GM18907 (cell line): ENCODE results near the gene PLXNA4.

Experiments
- ATAC-seq: cut with Tn5 transposase; IDR thresholded peaks from one replicate; pipeline ENCODE4 v1.9.1; 2021; ENCODE audit warnings: mild to moderate bottlenecking, moderate library complexity; ENCODE audit not compliant: unreplicated experiment

PLXNA4 gene

DNA sequence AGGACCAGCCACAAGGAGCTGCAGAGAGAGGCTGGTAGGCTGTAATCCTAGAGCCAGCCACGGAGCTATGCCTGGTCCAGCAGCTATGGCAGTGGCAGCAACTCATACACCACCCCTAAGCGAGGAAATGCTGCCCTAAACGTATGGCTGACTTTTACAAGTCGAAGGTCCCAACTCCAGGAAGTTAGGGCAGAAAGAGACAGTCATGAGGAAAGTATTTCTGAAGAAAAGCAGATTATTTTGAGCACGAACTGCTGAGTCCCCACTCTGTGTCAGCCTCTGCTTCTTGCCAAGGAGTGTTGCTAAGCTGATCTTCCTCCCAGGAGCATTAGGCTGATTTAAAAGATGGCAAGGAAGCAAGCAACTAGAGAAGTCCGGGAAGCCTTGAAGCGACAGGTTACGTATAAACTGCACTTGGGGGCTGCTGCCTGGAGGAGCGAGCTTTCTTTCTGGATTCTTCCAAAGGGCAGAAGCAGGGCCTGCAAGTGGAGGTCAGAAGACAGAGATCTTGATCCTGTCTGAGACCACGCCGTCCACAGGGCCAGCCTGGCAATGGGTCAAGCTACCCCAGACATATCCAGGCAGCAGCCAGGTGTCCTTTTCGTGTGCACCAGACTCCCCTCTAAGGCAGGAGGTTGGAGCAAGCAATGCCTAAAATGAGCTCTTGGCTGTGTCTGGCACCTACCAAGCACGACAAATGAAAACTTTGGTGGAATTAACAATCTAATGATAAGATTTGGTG lies 39.4 kb downstream of the PLXNA4 start:
- no peak for ATAC-seq

DNA sequence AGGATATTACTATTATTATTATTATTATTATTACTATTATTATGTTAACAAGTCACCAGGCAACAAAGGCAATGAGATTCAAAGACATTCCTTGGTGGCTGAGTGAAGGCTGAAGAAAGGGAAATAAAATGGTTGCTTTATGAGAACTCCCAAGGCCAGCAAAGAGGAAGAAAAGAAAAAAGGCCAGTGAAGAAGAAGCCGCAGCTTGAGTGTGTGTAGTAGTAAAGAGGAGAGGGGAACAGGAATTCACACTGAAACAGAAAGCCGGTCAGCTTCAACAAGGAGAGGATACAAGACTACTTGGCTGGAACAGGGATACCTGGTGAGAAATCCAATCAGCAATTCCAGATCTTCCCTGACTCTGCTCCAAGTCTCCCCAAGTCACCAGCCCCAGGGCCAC lies 42.4 kb downstream of the PLXNA4 start:
- no peak for ATAC-seq

DNA sequence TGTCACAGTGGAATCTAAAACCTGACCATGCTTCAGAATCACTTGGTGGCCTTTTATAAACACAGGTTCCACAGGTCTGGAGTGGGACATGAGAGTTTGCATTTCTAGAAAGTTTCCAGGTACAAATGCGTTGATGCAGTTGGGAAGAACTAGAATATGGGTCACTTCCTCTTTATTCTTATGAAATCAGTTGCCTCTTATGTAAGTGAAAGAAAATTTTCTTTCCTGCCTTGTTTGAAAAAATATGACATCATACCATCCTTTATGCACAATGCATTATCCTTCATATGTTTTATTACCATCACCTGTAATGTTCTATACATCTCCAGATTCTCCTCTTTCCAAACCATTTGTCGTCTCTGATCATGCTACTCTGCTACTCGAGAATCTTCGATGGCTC lies 44.0 kb downstream of the PLXNA4 start:
- ATAC-seq: no peak

DNA sequence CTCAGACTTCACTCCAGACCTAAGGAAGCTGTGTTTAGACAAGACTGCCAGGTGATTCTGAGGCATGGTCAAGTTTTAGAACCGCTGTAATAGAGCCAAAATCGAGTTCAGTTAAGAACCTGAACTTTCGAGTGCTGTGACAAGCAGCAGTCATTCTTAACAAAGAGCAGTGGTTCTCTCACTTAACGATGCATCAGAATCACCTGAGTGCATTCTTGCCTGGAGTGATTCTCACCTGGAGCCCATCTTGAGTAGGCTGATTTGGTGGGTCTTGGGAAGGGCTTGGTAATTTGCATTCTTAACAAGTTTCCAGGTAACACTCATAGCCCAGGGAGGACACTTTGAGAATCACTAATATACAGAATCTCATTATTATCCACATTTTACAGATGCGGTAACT lies 44.7 kb downstream of the PLXNA4 start:
- no peak for ATAC-seq

DNA sequence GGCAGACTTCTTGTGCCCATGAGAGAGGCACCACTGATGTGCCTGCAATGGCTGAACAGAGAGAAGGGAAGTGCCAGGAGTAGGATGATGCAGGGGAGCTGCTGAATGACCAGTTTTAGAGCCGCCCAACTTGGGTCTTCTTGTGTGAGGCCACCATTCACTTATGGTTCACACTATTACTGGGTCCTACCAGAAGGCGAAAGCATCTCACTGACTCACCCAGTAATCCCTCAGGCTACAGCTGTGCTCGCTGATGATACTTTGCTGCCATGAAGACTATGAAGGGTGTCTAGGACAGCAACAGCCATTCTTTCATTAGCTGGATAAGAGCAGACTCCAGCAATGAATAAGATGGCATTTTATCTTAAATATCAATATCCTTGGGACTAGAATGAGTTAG lies 47.6 kb downstream of the PLXNA4 start:
- ATAC-seq: no peak

DNA sequence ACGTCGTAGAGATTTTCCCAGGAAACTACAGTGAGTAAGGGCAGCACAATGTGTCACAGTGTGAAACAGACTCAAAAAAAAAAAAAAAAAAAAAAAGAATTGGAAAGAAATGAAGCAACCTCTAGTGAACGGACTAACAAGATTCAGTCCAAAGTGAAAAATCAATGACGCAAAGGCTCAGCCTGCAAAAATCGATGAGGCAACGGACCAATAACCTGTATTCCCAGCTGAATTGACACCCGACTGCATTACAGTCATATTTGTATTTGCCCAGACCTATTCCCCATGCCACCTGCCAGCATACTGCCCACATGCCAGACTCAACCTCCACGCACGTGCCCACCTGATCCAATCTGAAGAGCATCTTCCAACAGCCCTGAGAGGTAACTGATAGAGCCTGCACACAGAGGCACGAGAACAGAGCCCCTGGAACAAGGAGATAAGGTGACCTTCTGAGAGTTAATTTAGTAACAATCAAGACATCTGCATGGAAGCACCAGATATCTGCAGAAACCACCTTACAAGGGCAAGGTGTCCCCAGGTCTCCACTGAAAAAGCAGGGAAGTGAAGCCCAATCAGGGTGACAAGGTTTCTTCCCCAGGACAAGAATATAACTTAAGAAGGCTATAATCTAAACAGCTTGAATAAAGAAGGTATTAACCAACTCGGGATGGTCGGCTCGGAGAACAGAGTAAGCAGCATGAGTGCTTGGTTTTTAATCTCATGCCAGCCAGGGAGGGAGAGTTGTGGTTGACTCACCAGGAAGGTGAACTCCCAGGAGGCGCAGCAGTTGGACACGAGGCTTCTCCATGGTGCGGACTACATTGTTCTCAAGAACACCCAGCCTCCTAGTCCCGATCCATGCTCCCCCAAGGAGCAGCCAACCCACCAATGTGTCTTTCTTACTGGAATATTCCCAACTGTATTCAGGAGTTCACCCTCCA lies 48.5 kb downstream of the PLXNA4 start:
- ATAC-seq: no peak

DNA sequence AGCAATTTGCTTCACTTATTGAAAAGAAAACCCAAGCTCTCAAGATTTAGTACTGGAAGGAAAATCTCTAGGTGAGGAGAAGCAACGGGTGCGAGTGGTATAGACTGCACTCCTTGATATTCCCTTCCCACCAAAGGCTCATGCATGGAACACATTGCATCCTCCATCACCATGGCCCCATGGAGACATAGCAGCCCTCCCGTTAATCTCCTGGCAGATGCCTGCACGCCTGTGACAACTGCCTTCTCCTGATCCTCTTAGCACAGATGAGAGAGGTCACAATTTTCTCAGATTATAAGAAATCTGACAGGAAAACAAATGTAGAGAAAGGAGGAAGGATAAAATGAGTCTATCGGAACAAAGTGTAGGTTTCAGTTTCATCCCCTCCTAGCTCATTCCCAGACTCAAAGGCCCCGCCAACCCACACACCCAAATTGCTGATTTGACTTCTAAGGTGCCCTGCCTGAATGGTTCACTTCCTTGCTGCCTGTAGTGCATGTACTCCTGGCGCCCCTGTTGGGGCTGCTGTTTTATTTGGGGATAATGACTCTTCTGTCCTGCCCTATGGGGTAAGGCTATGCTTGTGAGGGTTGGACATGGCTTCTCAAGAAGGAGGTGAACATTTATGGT lies 50.0 kb downstream of the PLXNA4 start:
- no peak for ATAC-seq

DNA sequence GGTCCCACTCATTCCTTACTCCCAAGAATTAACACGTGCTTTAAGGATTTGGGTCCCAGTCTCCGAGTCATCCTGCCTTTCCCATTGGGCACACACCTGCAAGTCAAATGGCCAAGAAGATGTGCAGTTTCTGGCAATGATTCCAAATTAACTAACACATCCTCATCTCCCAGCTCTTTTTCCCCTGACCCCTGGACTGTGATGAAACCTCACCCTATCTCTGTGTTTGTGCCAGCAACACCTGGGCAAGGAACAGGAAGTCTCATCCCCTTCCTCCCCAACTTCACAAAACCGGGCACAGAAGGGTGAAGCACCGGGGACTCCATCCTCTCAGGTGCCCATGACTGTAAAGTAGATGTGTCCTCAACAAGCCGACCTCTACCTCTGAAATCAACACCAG lies 54.8 kb downstream of the PLXNA4 start:
- no peak for ATAC-seq

DNA sequence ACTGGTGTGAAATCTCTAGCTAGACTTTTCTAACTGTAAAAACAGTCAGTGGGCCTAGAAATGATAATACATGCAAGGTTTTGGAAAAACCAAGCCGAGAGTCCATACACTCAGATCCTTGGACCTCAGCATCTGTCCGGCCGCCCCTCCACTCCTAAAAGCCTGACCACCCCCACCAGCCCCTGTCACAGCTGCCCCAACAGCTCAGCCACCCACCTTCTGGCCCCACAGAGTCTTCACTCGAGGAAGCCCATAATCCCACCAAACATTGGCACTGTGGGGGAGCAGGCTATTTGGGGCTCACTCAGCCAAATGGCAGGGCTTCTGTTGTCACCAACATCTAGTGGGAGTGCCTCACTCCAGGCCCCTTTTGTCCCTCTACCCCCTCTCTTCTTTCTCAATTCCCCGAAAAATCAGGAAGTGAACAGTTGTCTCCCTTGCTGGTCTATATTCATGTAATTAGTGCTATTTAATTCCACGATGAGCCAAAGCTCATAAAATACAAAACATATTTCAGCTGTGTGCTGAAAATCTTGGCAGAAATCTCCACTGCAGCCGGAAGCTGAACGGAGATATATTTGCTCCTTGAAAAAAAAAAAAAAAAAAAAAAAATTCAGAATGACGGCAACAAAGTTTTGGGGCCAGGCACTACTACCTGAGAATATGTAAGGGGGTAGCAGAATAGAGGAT lies 55.5 kb downstream of the PLXNA4 start:
- no peak for ATAC-seq

DNA sequence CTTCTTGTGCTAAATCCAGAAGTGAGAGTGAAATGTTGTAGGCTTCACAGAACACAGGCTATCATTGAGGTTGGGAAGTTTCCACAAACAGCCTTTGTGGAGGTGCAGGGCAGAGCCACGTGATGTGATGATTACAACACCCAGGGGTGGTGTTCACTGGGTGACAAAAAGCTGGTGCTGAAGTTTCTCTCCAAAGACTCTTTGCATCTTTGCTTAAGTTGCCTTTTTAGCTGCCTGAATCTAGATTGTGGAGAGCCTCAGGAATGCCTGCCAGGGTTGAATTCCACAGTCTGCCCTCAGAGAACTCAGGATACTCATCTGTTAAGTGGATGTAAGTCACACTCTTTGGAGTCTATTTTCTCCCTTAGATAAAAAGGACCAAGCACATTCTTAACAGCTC lies 56.3 kb downstream of the PLXNA4 start:
- no peak for ATAC-seq

DNA sequence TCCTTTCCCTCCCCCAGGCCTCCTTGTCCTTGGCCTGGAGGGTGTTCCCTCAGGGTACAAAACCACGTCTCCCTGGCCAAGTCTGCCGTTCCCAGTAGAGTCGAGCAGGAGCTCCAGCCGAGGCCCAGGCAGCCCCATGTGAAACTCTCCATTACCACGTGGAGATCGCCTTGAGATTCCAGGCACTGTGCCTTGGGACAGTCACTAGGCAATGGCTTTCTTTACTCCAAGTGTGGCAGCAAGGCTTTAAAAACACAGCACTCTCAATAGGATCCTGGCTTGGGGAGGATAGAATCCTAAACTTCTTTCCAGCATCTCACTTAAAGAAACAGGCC lies 57.5 kb downstream of the PLXNA4 start:
- no peak for ATAC-seq

DNA sequence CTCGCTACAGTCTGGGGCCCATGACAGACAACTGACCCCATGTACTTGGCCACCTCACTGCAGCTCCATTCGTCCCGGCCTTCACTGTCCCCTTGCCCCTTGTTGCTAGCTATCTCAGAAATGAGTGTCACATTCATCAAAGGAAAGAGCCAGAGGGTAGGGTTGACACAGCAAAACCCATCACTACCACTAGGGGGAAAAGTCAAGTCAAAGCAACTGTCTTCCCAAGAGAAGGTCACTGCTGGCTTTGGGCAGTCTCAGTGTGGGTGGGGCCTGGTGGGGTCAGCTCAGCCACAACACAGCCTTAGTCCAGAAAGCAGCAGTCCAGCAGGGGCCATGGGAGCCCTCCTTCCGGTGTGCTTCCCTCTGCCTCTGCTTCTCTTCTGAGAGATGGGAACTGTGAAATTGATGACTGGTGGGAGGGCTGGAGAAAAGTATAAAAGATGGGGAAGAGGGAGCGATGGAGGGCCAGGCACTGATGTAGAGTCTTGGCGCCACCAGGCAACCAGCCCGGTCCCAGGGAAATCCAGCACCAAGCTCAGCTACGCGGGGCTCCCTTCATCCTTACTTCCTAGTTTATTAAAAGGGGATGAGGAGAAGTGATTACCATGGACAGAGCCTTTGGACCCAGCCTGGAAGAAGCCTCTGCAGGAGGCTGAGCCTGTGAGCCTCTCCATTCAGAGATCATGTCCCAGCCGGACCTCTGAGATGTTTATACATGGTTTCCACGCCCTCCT lies 58.0 kb downstream of the PLXNA4 start:
- ATAC-seq: no peak

DNA sequence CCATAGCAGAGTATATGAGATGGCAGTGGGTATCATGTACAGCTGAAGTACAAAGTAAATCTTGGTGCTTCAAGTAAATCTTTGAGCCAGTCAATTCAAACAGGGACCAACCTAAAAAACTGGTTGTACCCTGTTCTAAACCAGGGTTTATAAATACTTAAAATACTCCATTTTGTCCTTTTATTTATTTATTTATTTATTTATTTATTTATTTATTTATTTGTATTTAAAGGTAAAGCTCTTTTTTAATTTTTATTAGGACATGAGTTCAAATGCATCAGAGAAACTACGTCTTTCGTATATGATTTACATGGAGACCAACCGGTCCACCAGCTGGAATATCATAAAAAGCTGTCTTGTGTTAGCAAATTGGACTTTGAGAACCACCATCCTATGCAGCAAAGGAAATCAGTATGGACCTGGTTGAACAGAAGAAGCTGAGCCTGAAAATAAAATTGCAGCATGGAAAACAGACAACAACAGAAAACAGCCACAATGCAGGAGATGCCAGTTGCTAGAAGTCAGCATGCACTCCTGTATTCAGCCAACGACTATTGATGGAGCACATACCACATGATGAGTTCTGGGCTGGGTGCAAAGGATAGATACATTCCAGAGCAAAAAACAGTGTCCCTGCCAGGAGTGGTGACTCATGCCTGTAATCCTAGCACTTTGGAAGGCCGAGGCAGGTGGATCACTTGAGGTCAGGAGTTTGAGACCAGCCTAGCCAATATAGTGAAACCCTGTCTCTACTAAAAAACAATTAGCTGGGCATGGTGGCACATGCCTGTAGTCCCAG lies 60.0 kb downstream of the PLXNA4 start:
- no peak for ATAC-seq

DNA sequence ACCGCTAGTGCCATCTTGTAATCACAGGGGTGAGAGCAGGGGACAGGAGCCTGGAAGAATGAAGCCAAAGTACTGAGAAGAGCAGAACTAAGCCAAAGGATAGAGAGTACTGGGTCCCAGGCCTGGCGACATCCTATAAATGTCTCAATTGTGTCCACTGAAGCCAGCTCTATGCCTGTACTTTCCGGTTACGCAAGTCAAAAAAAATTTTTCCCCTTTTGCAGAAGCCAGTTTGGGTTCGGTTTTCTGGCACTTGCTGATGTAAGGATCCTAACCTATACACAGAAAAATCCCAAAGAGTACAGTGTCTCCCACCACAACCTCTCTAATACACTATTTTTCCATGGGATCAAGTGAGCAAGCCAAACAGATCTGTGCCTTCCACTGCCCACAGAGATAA lies 61.1 kb downstream of the PLXNA4 start:
- no peak for ATAC-seq

DNA sequence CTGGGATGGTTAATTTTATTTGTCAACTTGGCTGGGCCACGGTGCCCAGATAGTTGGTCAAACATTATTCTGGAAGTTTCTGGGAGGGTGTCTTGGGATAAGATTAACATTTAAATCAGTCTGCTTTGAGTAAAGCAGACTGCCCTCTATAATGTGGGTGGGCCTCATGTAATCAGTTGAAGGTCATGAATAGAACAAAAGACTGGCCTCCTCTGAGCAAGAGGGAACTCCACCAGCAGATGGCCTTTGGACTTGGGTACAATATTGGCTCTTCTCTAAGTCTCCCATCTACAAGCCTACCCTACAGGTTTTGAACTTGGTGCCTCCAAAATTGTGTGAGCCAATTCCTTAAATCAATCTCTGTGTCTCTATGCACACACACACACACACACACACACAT lies 61.8 kb downstream of the PLXNA4 start:
- no peak for ATAC-seq

DNA sequence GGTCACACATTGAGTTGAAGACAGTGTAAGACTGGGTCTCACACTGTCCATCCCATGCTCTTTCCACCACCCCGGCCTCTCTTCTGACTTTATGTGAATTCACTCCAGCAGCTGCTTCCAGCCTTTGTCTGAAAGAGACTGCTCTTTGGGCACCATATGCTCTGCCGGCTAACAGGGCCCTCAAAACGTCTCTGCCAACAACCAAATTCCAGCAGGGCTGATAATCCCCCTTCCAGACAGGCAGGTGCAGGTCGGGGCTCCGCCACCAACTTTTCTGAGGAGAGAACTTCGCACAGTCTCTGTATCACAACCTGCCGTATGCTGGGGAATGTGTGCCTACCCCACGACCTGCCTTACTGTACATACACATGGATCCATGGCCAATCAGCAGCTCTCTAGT lies 64.3 kb downstream of the PLXNA4 start:
- ATAC-seq: no peak

DNA sequence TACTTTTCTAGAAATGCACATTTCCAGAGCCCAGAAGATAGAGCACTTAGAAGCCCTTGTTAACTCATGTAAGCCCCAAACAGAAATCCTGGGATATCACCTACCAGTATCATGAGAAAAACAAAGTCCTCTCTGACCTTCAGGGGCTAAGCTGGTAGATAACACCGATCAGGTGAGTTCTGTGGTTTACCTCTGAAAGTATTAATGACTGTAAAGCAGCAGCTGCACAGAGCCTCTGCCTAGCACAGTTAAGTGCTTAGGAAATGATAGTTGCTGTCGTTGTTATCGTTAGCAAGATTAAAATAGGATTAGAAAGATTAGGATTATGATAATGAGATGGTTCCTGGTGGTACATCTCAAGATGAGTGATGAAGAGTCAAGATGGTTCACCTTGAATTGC lies 64.9 kb downstream of the PLXNA4 start:
- ATAC-seq: no peak

DNA sequence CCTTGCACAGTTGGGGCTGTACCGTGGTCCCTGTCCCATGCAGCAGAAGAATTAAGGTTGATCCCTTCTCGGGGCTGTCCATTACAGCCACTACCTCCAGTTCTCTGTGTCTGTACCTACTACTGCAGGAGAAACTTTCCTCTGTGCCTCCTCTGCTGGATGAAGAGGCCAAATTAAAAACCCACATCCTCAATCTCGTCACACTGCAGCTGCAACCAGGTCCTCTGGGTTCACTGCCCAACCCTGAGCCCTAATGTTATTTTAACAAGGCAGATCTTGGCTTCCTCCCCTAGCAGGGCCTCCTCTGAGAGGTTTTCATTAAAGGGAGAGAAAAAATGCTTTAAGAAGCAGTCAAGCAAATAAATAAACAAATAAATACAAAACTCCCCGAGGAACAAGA lies 66.6 kb downstream of the PLXNA4 start:
- no peak for ATAC-seq

DNA sequence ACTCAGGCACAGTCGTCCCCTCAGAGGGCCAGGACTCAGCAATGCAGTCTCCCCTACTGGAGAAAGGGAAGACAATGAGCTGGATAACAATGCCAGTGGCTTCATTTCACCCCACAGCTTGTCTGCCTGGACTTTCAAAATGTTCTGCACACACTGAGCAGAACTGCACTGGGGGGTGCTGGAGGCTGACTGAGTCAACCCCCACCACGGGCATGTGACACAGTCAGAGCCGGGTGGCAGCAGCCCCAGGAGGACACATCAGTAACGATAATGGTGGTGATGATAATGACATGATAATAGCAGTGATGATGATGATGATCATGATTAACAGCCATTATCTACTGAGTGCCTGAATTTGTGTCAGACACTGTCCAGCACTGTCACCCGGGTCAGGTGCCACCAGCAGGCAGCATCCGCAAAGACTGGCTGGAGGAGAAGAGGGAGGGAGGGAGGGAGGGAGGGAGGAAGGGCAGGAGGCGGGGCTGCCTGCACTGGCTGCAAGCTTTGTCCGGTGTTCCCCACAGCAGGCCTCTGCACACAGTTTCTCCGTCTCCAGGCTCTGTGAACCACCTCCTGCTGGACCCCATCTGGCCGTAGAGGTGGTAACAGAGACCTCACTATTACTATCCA lies 67.4 kb downstream of the PLXNA4 start:
- ATAC-seq: no peak
